Measurements from ENCODE around the gene TMEM174.

TMEM174 gene

GRCh38 chr5:73174100-73174815 is 1.3 kb downstream of the TMEM174 start:
- no peaks in the 10 kb centered on the region for H3K9me3 ChIP-seq (ENCODE audit: control insufficient read depth, low read length)
- H3K27me3 ChIP-seq (replicated peaks; ENCODE audit: control insufficient read depth, insufficient read depth, low read length, poor library complexity, severe bottlenecking): peaks cover 4% of the 10 kb centered on the region
- no peaks in the 10 kb centered on the region for H3K36me3 ChIP-seq (ENCODE audit: control insufficient read depth, insufficient read depth, low read length)
- H3K4me1 ChIP-seq (ENCODE audit: control insufficient read depth, insufficient read depth, low read length, poor library complexity, severe bottlenecking): no peaks in the 10 kb centered on the region
- H3K27ac ChIP-seq (ENCODE audit: insufficient read depth, low read length, poor library complexity, severe bottlenecking): no peak overlapping the region
- no peak for DNase-seq
- no peak overlapping the region for H3K4me3 ChIP-seq (ENCODE audit: insufficient read depth, low read depth, low read length, poor library complexity, severe bottlenecking)

GRCh38 chr5:73176250-73176649 is 3.3 kb downstream of the TMEM174 start:
- Histone ChIP-seq H3K36me3 (ENCODE audit: control insufficient read depth, insufficient read depth, low read length) (no peaks in the 10 kb centered on the region), H3K4me1 (ENCODE audit: control insufficient read depth, insufficient read depth, low read length, poor library complexity, severe bottlenecking) (no peaks in the 10 kb centered on the region), H3K9me3 (ENCODE audit: control insufficient read depth, low read length) (no peaks in the 10 kb centered on the region), H3K27ac (ENCODE audit: insufficient read depth, low read length, poor library complexity, severe bottlenecking) (no peak overlapping the region), H3K4me3 (ENCODE audit: insufficient read depth, low read depth, low read length, poor library complexity, severe bottlenecking) (no peak overlapping the region), H3K27me3 (replicated peaks; ENCODE audit: control insufficient read depth, insufficient read depth, low read length, poor library complexity, severe bottlenecking) (peaks cover 4% of the 10 kb centered on the region)
- no peak for DNase-seq

GRCh38 chr5:73178265-73178664 is 5.3 kb downstream of the TMEM174 start:
- no peaks in the 10 kb centered on the region for H3K9me3 ChIP-seq (ENCODE audit: control insufficient read depth, low read length)
- H3K4me3 ChIP-seq (ENCODE audit: insufficient read depth, low read depth, low read length, poor library complexity, severe bottlenecking): no peak overlapping the region
- no peak for DNase-seq
- H3K27ac ChIP-seq (ENCODE audit: insufficient read depth, low read length, poor library complexity, severe bottlenecking): no peak overlapping the region
- H3K36me3 ChIP-seq (ENCODE audit: control insufficient read depth, insufficient read depth, low read length): no peaks in the 10 kb centered on the region
- H3K4me1 ChIP-seq (ENCODE audit: control insufficient read depth, insufficient read depth, low read length, poor library complexity, severe bottlenecking): no peaks in the 10 kb centered on the region
- peaks cover 8% of the 10 kb centered on the region for H3K27me3 ChIP-seq (replicated peaks; ENCODE audit: control insufficient read depth, insufficient read depth, low read length, poor library complexity, severe bottlenecking)

GRCh38 chr5:73179730-73180129 is 6.7 kb downstream of the TMEM174 start:
- H3K36me3 ChIP-seq (ENCODE audit: control insufficient read depth, insufficient read depth, low read length): no peaks in the 10 kb centered on the region
- H3K4me1 ChIP-seq (ENCODE audit: control insufficient read depth, insufficient read depth, low read length, poor library complexity, severe bottlenecking): no peaks in the 10 kb centered on the region
- no peak overlapping the region for H3K27ac ChIP-seq (ENCODE audit: insufficient read depth, low read length, poor library complexity, severe bottlenecking)
- no peaks in the 10 kb centered on the region for H3K9me3 ChIP-seq (ENCODE audit: control insufficient read depth, low read length)
- H3K27me3 ChIP-seq (replicated peaks; ENCODE audit: control insufficient read depth, insufficient read depth, low read length, poor library complexity, severe bottlenecking): peaks cover 8% of the 10 kb centered on the region
- no peak for DNase-seq
- H3K4me3 ChIP-seq (ENCODE audit: insufficient read depth, low read depth, low read length, poor library complexity, severe bottlenecking): no peak overlapping the region

GRCh38 chr5:73180566-73180965 is 7.6 kb downstream of the TMEM174 start:
- Histone ChIP-seq H3K27ac (ENCODE audit: insufficient read depth, low read length, poor library complexity, severe bottlenecking) (no peak overlapping the region), H3K4me1 (ENCODE audit: control insufficient read depth, insufficient read depth, low read length, poor library complexity, severe bottlenecking) (no peaks in the 10 kb centered on the region), H3K9me3 (ENCODE audit: control insufficient read depth, low read length) (no peaks in the 10 kb centered on the region), H3K4me3 (ENCODE audit: insufficient read depth, low read depth, low read length, poor library complexity, severe bottlenecking) (no peak overlapping the region), H3K27me3 (replicated peaks; ENCODE audit: control insufficient read depth, insufficient read depth, low read length, poor library complexity, severe bottlenecking) (peaks cover 11% of the 10 kb centered on the region), H3K36me3 (ENCODE audit: control insufficient read depth, insufficient read depth, low read length) (no peaks in the 10 kb centered on the region)
- DNase-seq: no peak

- no peaks in the 10 kb centered on the region for H3K36me3 ChIP-seq (ENCODE audit: control insufficient read depth, insufficient read depth, low read length)
- H3K4me3 ChIP-seq (ENCODE audit: insufficient read depth, low read depth, low read length, poor library complexity, severe bottlenecking): no peak overlapping the region
- H3K9me3 ChIP-seq (ENCODE audit: control insufficient read depth, low read length): no peaks in the 10 kb centered on the region
- no peak overlapping the region for H3K27ac ChIP-seq (ENCODE audit: insufficient read depth, low read length, poor library complexity, severe bottlenecking)
- H3K4me1 ChIP-seq (ENCODE audit: control insufficient read depth, insufficient read depth, low read length, poor library complexity, severe bottlenecking): no peaks in the 10 kb centered on the region
- DNase-seq: no peak
- H3K27me3 ChIP-seq (replicated peaks; ENCODE audit: control insufficient read depth, insufficient read depth, low read length, poor library complexity, severe bottlenecking): peaks cover 13% of the 10 kb centered on the region
Measured at GRCh38 chr5:73182307-73182706, 9.3 kb downstream of the TMEM174 start.

- Histone ChIP-seq H3K9me3 (ENCODE audit: control insufficient read depth, low read length) (no peaks in the 10 kb centered on the region), H3K36me3 (ENCODE audit: control insufficient read depth, insufficient read depth, low read length) (no peaks in the 10 kb centered on the region), H3K4me3 (ENCODE audit: insufficient read depth, low read depth, low read length, poor library complexity, severe bottlenecking) (no peak overlapping the region), H3K27ac (ENCODE audit: insufficient read depth, low read length, poor library complexity, severe bottlenecking) (no peak overlapping the region), H3K4me1 (ENCODE audit: control insufficient read depth, insufficient read depth, low read length, poor library complexity, severe bottlenecking) (no peaks in the 10 kb centered on the region), H3K27me3 (replicated peaks; ENCODE audit: control insufficient read depth, insufficient read depth, low read length, poor library complexity, severe bottlenecking) (peaks cover 9% of the 10 kb centered on the region)
- no peak for DNase-seq
Measured at GRCh38 chr5:73183000-73183399, 10.0 kb downstream of the TMEM174 start.

GRCh38 chr5:73183481-73183891 is 10.5 kb downstream of the TMEM174 start:
- no peak for DNase-seq
- no peak overlapping the region for H3K4me3 ChIP-seq (ENCODE audit: insufficient read depth, low read depth, low read length, poor library complexity, severe bottlenecking)
- no peaks in the 10 kb centered on the region for H3K9me3 ChIP-seq (ENCODE audit: control insufficient read depth, low read length)
- no peaks in the 10 kb centered on the region for H3K4me1 ChIP-seq (ENCODE audit: control insufficient read depth, insufficient read depth, low read length, poor library complexity, severe bottlenecking)
- no peaks in the 10 kb centered on the region for H3K36me3 ChIP-seq (ENCODE audit: control insufficient read depth, insufficient read depth, low read length)
- H3K27ac ChIP-seq (ENCODE audit: insufficient read depth, low read length, poor library complexity, severe bottlenecking): no peak overlapping the region
- peaks cover 9% of the 10 kb centered on the region for H3K27me3 ChIP-seq (replicated peaks; ENCODE audit: control insufficient read depth, insufficient read depth, low read length, poor library complexity, severe bottlenecking)

GRCh38 chr5:73186976-73187375 is 14.0 kb downstream of the TMEM174 start:
- H3K27me3 ChIP-seq (replicated peaks; ENCODE audit: control insufficient read depth, insufficient read depth, low read length, poor library complexity, severe bottlenecking): peaks cover 17% of the 10 kb centered on the region
- H3K4me1 ChIP-seq (ENCODE audit: control insufficient read depth, insufficient read depth, low read length, poor library complexity, severe bottlenecking): no peaks in the 10 kb centered on the region
- no peaks in the 10 kb centered on the region for H3K36me3 ChIP-seq (ENCODE audit: control insufficient read depth, insufficient read depth, low read length)
- no peak for DNase-seq
- no peak overlapping the region for H3K4me3 ChIP-seq (ENCODE audit: insufficient read depth, low read depth, low read length, poor library complexity, severe bottlenecking)
- H3K9me3 ChIP-seq (ENCODE audit: control insufficient read depth, low read length): no peaks in the 10 kb centered on the region
- no peak overlapping the region for H3K27ac ChIP-seq (ENCODE audit: insufficient read depth, low read length, poor library complexity, severe bottlenecking)

GRCh38 chr5:73188764-73189531 is 16.0 kb downstream of the TMEM174 start:
- Histone ChIP-seq H3K36me3 (ENCODE audit: control insufficient read depth, insufficient read depth, low read length) (no peaks in the 10 kb centered on the region), H3K27ac (ENCODE audit: insufficient read depth, low read length, poor library complexity, severe bottlenecking) (no peak overlapping the region), H3K27me3 (replicated peaks; ENCODE audit: control insufficient read depth, insufficient read depth, low read length, poor library complexity, severe bottlenecking) (peaks cover 17% of the 10 kb centered on the region), H3K4me1 (ENCODE audit: control insufficient read depth, insufficient read depth, low read length, poor library complexity, severe bottlenecking) (no peaks in the 10 kb centered on the region), H3K4me3 (ENCODE audit: insufficient read depth, low read depth, low read length, poor library complexity, severe bottlenecking) (no peak overlapping the region), H3K9me3 (ENCODE audit: control insufficient read depth, low read length) (no peaks in the 10 kb centered on the region)
- DNase-seq: no peak
